HG03342 (cell line): ENCODE data around the gene PPP1R15A.
"Not testable (repeated sequence)": the region's sequence is repeated elsewhere in the genome, so short reads cannot be mapped to it uniquely, and the experiment has no call there.

Experiments used
- ATAC-seq: cut with Tn5 transposase; IDR thresholded peaks from one replicate; pipeline ENCODE4 v1.9.1; 2021; ENCODE audit warnings: mild to moderate bottlenecking, moderate library complexity; ENCODE audit not compliant: unreplicated experiment

The PPP1R15A gene

DNA sequence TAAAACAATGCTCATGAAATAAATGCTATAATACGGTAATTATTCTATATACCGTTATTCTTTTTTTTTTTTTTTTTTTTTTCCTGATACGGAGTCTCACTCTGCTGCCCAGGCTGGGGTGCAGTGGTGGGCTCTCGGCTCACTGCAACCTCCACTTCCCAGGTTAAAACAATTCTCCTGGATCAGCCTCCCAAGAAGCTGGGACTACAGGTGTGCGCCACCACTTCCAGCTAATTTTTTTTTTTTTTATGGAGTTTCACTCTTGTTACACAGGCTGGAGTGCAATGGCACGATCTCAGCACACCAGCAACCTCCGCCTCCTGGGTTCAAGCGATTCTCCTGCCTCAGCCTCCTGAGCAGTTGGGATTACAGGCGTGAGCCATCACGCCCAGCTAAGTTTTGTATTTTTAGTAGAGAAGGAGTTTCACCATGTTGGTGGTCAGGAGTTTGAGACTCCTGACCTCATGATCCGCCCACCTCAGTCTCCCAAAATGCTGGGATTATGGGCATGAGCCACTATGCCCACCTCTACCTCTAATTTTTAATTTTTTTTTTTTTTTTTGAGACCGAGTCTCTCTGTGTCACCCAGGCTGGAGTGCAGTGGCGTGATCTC, 6.9 kb downstream of the PPP1R15A start:
- no peak for ATAC-seq

DNA sequence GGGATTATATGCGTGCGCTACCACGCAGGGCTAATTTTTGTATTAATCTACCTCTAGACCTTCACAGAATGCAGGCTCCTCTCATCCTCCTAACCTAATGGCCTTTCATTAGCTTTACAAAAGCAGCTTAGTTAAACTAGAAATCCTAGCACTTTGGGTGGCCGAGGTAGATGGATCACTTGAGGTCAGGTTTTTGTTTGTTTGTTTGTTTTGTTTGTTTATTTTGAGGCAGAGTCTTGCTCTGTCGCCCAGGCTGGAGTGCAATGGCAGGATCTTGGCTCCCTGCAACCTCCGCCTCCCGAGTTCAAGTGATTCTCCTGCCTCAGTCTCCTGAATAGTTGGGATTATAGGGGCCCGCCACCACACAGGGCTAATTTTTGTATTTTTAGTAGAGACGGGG, 7.5 kb downstream of the PPP1R15A start:
- ATAC-seq: not testable (repeated sequence)

DNA sequence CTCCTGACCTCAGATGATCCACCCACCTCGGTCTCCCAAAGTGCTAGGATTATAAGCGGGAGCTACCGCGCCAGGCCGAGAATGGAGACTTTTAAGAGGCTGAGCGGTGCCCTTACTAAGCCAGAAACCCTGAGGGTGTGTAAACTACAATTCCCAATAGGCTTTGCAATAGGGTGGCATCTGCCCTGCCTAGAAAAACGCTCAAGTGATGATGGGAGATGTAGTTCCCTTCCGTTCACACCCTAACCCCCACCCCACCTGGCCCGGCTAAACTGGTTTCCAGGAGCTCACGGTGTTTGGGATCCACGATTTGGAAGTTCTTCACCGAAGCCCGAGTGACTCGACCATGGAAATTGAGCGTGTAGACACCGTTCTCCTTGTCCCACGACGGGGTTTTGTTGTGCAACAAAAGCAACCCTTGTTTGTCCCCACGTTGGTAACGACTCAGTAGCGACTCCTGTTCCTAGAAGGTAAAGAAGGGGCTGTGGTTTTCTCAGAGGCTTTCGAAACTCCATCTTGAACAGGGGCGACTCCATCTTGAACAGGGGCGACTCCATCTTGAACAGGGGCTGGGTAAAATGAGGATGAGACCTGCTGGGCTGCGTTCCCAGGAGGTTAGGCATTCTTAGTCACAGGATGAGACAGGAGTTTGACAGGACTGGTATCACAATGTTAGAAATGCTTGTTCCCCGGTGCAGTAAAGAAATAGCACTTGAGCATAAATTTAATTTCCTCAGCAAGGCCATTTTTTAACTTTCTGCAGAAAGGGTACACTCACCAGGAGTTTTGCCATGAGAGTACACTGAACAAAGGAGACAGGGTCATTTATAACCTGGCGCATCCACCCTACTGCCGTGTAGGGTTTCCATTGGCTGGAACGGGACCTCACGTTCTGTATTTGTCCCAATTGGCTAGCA, 9.8 kb downstream of the PPP1R15A start:
- ATAC-seq: no peak

DNA sequence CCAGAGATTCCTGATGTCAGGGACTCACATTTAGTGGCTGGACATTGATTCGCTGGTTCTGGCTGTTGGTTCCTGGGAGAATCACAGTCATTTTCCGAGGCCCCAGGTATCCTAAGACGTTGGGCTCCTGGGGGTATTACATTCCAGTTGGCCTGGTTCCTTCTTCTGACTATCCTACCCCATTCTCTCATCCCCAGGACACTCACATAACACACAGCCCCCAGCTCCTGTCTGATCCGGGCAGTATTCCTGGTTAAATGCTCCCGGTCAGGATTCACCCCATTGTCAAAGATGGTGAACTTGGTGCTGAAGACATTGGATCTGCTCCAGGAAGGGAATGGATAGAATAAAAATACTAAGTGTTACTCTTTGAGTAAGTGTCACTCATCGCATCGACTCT, 11.5 kb downstream of the PPP1R15A start:
- no peak for ATAC-seq

DNA sequence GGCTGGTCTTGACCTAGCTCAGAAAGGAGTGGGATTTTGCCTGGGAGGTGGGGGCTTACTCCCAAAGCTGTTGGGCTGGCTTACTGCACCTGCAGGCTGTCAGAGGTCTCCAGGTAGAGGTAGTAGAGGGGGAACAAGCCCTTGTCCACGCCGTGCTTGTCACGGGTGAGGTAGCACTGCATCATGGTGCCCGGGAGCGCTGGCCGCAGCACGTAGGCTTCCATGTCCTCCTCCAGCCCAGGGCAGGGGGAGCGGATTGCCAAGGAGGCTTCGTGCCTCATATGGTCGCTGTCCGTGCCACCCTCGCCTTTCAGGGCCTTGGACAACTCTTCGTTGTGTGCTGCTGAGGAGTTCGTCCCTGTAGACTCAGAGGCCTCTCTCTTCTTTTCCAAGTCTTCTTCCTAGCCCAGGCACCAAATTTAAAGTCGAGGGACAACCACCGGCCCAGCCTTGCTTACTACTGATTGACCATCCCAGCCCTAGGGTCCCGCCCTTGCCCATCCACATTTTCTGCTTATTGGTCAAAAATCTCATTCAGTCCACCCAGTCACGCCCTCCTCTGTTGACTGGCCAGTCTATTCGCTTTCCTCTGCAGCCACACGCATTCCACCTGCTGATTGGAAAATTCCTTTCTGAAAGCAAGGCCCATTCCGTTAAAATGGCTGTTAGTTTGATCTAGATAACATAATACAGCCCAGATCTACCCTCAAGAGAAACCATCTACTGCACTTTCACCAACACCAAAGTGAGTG, 15.8 kb downstream of the PPP1R15A start:
- ATAC-seq: no peak

DNA sequence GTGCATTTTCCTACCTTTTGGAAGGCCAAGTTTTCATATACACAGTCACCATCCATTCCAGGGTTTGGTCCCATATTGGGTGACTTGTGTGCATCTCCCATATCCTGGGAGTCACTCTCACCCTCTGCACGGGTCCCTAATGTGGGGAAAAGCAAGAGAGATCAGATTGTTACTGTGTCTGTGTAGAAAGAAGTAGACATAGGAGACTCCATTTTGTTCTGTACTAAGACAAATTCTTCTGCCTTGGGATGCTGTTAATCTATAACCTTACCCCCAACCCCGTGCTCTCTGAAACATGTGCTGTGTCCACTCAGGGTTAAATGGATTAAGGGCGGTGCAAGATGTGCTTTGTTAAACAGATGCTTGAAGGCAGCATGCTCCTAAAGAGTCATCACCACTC, 17.3 kb downstream of the PPP1R15A start:
- not testable (repeated sequence) for ATAC-seq

DNA sequence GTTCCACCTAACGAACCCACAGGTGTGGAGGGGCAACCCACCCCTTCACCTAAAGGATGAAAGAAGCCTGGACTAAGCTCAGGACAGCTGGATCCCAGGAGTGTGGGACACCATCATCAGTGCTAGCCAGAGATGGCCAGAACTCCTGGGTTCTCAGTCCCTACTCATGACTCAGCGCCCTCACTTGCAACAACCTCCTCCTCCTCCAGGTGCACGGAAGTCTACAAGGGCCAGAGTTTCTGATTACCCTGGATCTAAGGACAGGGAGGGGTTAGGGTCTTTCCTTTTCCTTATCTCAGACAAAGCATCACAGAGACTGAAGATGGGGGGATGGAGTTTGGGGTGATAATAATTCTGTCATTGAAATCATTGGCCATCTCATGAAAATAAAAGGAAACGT, 18.3 kb downstream of the PPP1R15A start:
- ATAC-seq: no peak

DNA sequence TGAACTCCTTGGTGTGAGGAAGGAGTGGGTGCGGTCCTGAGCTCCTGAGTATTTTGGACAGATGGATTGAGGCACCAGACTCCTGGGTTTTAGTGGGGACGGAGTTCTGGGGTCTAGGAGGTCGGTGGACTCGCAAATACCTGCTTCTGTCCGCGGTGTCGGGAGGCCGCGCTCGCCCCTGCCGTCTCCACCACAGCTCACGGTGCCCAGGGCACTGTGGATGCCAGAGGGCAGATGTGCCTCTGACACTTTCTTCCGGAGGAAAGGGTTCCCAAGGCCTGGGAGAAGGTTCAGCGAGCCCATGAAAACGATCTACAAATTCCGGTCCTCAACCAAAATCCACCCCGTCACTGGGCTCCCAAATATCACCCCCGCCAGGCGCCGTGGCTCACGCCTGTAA, 23.0 kb downstream of the PPP1R15A start:
- no peak for ATAC-seq

DNA sequence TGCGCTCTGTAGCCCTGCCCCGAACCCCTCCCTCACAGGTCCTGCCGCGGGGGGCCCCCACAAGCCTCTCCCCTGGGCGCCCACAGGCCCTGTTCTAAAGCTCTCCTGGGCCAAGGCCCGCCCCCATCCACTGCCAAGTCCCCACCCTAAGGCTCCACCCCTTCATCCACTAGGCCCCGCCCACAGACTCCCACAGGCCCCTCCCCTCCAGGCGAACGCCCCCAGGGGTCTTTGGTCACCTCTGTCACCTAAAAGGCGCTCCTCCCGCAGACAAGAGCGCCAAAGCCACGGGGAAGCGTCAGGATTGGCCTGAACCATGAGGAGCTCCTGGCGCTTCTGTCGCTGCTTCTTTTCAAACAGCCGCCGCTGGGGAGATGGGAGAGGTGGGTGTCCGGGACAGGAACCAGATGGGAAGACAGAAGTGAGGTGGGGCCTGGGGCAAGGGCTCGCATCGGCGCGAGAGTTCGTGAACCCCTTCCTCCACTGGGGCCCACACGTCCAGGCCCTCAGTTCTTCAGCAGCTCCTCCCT, 24.0 kb downstream of the PPP1R15A start:
- ATAC-seq: no peak

DNA sequence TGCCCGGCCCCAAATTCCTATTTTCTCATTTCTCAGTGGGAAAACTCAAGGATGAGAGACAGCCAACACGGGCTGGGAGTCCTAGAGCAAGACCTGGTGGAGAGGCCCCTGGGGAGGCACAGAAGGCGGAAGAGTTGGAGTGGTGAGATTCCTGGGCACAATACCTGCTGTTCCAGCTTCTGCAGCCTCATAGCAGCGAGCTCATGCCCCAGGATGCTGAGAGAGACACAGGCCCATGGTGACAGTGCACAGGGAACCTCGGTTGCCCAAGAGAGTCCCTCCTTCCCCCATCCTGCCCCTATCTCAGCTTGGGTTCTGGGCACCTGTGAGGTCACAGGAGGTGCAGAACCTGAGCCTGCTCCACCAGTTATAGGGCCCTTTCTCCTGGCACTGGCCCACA, 25.0 kb downstream of the PPP1R15A start:
- no peak for ATAC-seq

DNA sequence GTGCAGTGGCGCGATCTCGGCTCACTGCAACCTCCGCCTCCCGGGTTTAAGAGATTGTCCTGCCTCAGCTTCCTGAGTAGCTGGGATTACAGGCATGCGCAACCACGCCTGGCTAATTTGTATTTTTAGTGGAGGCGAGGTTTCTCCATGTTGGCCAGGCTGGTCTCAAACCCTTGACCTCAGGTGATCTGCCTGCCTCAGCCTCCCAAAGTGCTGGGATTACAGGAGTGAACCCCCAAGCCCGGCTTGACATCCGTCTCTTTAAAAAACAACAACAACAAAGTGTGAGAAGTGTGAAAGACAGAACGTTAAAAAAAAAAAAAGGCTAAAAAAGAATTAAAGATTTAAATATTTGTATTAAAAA, 27.1 kb downstream of the PPP1R15A start:
- not testable (repeated sequence) for ATAC-seq

DNA sequence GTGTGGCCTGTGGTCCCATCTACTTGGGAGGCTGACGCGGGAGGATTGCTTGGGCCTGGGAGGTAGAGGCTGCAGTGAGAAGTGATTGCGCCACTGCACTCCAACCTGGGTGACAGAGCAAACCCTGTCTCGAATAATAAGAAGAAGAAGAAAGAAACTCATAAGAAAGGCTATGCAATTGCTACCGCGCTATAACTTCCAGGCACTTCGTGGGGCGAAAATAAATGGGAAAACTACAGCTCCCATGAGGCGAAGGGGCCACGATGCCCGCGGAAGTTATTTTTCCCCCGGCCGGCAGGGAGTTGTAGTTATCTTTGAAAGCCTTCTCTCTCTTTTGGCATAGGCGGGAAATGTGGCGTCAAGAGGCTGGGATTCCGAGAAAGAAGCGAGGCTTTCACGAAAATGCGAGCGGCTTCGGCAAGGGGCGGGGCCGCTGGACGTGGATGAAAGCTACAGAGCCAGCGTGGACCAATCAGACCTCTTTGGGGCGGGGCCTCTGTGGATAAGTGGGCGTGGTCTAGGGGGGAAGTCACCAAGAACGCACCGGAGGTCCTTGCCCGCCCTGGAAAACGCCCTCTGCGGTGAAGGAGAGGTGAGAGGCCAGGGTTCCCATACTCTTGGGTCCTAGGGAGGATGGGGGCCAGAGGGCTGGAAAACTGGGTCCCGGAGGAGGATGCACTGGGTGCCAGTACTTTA, 27.7 kb downstream of the PPP1R15A start, which contains the start of gene NUCB1:
NUCB1 (plus strand) TSS at position 532 of the 696 bp plus-strand sequence. CDS start 485 bp downstream, outside the sequence.
- peak; percentile 90 for ATAC-seq

DNA sequence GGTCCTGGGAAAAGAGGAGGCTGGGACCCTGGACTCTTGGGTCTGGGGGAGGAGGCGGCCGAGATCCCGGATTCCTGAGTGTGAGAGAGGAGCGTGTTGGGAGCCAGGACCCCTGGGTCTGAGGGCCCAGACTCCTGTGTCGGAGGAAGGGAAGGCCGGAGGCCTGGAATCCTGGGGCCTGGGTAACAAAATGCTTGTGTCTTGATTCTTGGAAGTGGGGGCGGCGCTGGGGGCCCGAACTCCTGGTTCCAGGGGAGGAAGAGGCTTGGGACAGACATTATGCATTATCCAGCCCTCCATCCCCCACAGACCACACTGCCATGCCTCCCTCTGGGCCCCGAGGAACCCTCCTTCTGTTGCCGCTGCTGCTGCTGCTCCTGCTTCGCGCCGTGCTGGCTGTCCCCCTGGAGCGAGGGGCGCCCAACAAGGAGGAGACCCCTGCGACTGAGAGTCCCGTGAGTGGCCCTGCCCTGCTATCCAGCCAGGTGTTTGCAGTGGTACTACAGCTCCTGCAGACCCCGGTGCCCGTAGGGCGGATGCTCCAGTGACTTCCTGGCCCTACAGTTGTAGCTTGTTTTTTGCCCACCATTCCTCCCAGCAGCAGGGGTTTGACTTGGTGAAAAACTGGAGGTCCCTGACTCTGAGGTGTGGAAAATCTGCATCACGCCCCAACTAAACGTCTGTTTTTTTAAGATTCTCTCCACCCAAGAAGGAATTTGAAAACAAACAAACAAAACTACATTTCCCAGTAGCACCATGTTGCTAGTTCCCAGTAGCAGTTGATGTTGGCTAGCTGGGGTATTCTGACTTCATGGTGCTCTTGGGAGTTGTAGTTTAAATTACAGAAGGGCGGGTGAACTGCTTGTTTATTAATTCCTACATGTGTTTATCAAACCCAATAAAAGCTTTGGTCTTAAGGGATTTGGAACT, 28.5 kb downstream of the PPP1R15A start:
- ATAC-seq: no peak

DNA sequence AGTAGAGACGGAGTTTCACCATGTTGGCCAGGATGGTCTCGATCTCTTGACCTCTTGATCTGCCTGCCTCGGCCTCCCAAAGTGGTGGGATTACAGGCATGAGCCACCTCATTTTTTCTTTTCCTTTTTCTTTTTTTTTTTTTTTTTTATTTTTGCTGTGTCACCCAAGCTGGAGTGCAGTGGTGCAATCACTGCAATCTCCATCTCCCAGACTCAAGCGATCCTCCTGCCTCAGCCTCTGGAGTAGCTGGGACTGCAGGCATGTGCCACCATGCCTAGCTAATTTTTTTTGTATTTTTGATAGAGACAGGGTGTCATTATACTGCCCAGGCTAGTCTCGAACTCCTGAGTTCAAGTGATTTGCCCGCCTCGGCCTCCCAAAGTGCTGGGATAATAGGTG, 30.1 kb downstream of the PPP1R15A start:
- not testable (repeated sequence) for ATAC-seq

DNA sequence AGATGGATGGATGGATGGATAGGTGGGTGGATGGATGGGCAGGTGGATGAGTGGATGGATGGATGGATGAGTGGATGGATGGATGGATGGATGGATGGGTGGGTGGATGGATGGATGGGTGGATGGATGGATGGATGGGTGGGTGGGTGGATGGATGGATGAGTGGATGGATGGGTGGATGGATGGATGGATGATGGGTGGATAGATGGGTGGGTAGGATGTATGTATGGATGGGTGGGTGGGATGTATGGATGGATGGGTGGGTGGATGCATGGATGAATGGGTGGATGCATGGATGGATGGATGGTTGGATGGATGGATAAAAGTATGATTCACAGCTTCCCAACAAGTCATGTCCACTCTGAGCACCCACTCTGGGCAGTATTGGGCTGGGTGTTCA, 31.6 kb downstream of the PPP1R15A start:
- ATAC-seq: not testable (repeated sequence)

DNA sequence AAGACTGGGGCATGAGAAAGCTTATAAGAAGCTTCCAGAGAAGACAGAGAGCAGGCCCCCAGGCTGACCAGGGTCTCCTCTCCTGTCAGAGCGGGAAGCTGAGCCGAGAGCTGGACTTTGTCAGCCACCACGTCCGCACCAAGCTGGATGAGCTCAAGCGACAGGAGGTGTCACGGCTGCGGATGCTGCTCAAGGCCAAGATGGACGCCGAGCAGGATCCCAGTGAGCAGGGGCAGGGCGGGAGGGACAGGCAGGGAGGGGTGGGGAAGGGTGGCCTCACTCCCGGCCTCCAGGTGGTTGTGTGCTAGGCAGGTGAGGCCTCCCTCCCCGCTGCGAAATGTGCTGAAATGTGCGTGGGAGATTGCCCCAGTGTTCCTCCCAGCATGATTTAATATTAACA, 33.4 kb downstream of the PPP1R15A start:
- ATAC-seq: no peak

DNA sequence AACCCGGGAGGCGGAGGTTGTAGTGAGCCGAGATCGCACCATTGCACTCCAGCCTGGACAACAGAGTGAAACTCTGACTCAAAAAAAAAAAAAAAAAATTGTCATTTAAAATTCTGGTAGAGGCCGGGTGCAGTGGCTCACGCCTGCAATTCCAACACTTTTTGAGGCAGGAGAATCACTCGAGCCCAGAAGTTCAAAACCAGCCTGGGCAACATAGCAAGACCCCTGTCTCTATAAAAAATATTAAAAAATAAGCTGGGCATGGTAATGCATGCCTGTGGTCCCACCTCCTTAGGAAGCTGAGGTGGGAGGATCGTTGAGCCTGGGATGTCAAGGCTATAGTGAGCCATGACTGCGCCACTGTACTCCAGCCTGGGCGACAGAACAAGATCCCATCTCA, 34.1 kb downstream of the PPP1R15A start:
- no peak for ATAC-seq

DNA sequence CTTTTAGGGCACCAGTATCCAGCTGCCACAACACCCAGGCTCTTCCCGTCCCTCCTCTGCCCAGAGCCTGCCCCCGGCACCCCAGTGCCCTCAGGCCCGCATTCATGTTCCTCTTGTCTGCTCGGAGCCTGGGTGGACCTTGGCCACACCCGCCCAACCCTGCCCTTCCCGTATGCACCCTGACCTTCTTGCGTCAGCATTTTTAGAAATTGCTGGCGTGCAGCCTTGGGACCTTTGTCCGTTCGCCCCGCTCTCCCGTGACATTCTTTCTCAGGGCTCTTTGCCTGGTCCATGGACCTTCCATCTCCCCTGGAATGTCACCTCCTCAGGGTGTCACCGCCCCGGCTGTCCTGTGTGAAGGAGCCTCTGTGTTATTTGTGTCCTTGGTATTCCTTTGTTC, 35.5 kb downstream of the PPP1R15A start:
- no peak for ATAC-seq

DNA sequence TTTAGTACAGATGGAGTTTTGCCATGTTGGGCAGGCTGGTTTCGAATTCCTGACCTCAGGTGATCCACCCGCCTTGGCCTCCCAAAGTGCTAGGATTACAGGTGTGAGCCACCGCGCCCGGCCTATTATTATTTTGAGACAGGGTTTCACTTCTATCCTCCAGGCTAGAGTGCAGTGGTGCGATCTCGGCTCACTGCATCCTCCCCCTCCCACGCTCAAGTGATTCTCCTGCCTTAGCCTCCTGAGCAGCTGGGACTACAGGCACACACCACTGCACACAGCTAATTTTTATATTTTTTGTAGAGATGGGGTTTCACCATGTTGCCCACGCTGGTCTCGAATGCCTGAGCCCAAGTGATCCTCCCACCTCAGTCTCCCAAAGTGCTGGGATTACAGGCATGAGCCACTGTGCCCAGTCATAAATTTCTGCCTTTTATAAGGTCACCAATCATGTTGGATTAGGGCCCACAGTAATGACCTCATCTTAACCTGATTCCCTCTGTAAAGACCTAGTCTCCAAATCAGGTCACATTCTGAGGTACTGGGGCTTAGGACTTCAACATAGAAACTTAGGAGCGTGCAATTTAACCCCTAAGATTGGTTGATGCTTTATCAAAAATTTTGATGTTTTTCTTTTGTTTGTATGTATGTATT, 37.3 kb downstream of the PPP1R15A start:
- ATAC-seq: not testable (repeated sequence)
